Measurements from ENCODE around the gene DGCR8.
"Not testable (repeated sequence)": the region's sequence is repeated elsewhere in the genome, so short reads cannot be mapped to it uniquely, and the experiment has no call there.

The DGCR8 gene

DNA sequence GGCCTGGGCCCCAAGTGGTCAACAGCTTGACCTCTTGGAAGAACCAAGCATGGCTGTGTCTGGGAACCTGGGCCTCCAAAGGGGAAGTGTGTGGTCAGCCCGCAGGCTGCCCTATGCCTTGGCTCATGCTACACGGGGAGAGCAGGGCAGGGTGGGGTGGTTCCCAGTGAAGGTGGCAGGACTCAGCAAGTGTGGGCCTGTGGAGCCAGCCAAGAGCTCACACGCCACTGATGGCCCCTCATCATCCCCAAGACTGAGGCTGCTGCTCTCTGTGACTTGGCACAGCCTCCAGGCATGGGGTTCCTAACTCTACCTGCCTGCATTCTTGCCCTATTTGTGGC, 15.9 kb upstream of the DGCR8 start:
- in situ Hi-C loops (cut with MboI; ENCODE audit: low pct_unique_long_range_greater_than_20kb, low sequenced_read_pairs) = no loop called here

DNA sequence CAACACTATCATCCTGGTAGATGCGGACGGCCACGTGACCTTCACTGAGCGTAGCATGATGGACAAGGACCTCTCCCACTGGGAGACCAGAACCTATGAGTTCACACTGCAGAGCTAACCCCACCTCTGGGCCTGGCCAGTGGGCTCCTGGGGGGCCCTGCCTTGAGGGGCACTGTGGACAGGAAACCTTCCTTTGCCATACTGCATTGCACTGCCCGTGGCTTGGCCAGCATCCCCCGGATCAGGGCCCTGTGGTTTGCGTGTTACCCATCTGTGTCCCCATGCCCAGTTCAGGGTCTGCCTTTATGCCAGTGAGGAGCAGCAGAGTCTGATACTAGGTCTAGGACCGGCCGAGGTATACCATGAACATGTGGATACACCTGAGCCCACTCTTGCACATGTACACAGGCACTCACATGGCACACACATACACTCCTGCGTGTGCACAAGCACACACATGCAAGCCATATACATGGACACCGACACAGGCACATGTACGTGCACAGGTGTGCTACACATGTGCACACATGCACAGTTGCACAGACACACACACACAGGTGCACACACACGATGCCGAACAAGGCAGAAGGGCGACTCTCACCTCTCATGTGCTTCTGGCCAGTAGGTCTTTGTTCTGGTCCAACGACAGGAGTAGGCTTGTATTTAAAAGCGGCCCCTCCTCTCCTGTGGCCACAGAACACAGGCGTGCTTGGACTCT, 15.3 kb upstream of the DGCR8 start:
- in situ Hi-C loops (cut with MboI; ENCODE audit: low pct_unique_long_range_greater_than_20kb, low sequenced_read_pairs) = no loop called here
- no peak for DNase-seq

More for the DNA sequence above, 15.9 kb upstream of the DGCR8 start:
- DNase-seq = no peak

DNA sequence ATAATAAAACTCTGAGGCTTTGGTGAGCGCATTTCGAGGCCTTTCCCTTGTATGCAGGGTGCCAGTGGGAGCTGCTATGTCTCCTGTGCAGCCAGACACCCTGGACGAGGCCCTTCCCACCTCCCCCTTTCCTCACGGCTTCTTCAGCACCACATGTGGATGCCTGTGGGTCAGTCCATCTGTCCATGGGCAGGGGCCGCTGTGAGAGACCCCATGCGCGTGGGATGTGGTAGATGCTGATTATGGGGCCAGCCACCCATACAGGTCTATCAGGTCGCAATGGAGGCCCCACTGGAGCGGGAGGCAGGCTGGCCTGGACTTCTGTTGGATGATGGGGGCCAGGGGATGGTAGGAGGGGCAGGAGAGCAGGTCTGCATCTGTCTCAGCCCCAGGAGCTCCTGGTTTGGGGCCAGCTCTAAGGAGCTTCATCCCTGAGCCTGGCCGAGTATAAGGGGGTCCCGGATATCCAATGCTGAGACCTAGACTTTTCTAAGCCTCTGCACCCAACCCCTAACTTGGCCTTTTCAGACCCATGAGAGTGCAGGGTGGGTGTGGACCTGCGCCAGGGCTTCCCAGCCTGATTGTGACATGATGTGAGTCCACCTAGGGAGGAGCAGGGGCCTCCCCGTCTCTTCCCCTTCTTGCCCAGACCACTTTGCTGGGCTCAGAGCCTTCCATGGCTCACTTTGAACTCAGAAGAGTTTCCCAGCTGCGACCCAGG, 14.0 kb upstream of the DGCR8 start:
- in situ Hi-C loops (cut with MboI; ENCODE audit: low pct_unique_long_range_greater_than_20kb, low sequenced_read_pairs) = no loop called here
- no peak for DNase-seq

GRCh38 chr22:20066617-20067383, 13.2 kb upstream of the DGCR8 start:
- in situ Hi-C loops (cut with MboI; ENCODE audit: low pct_unique_long_range_greater_than_20kb, low sequenced_read_pairs) = no loop called here
- DNase-seq = no peak

DNA sequence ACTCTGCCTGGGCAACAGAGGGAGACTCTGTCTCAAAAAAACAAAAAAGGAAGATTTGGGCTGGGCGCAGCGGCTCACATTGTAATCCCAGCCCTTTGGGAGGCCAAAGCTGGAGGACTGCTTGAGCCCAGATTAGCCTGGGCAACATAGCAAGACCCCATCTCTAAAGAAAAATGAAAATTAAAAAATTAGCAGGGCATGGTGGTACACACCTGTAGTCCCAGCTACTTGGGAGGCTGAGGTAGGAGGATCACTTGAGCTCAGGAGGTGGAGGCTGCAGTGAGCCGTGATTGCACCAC, 12.7 kb upstream of the DGCR8 start:
- in situ Hi-C loops (cut with MboI; ENCODE audit: low pct_unique_long_range_greater_than_20kb, low sequenced_read_pairs); DNase-seq: not testable (repeated sequence)

- no peak for DNase-seq
- in situ Hi-C loops (cut with MboI; ENCODE audit: low pct_unique_long_range_greater_than_20kb, low sequenced_read_pairs) = no loop called here
Measured at GRCh38 chr22:20068640-20069039, 11.4 kb upstream of the DGCR8 start.

GRCh38 chr22:20069331-20070042, 10.6 kb upstream of the DGCR8 start:
- in situ Hi-C loops (cut with MboI; ENCODE audit: low pct_unique_long_range_greater_than_20kb, low sequenced_read_pairs) = no loop called here
- DNase-seq = no peak

- in situ Hi-C loops (cut with MboI; ENCODE audit: low pct_unique_long_range_greater_than_20kb, low sequenced_read_pairs) = no loop called here
- DNase-seq = no peak
Measured at GRCh38 chr22:20071524-20071972, 8.5 kb upstream of the DGCR8 start.

GRCh38 chr22:20076627-20077172, 3.3 kb upstream of the DGCR8 start:
- in situ Hi-C loops (cut with MboI; ENCODE audit: low pct_unique_long_range_greater_than_20kb, low sequenced_read_pairs) = no loop called here
- no peak for DNase-seq

DNA sequence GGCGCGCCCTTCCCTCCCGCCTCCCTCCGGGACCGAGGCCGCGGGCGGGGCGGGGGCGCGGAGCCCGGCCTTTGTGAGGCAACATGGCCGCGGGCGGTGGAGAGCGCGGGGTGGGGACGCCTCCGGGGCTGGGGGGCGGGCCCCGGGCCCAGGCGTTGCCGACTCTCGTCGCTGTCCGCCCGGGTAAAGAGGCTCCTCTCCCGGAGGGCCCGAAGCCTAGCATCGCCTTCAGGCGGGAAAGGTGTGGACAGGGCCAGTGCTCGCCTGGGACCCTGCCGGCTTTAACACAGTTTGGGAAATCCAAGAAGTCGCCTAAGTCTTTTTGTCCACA, 369 bp downstream of the DGCR8 start:
- DNase-seq = no peak
- in situ Hi-C loops (cut with MboI; ENCODE audit: low pct_unique_long_range_greater_than_20kb, low sequenced_read_pairs) = no loop called here

DNA sequence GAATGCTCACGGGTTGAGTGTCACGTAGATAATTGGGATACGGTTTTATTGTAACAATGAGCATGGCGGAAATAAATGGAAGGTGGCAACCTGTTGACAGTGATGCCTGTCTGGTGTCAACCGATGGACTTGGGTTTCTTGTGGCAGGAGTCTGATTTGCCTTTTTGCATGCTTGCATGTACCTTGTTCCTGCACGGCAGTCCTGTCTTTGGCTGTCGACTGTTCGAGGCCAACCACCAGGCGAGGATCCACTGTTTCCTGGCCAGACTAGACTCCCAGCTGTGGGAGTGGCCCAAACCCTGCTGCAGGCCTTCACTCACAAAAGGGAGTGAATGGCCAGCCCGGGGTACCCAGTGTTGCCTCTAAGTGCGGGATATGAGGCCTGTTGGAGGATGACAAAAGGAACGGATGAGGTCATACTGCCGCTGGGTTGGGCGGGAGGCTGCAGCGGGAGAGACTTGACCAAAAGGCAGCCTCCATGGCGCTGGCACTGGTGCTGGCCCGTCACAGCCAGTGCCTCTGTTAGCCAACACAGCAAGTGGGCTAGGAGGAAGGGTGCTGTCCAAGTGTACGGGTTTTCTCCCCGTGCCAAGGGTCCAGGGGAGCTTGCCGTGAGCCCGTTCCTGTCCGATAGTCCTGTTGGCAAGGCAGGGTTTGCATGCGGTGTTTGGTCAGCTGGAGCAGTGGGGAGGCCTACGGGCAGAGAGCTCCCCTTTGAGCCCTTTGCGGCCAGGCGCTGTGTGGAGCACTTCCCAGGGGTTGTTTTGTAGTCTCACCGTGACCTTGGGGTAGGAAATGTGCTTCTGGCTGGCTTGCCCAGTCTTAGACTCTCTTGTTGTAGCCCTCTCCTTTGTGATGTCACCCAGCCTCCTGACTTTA, 974 bp downstream of the DGCR8 start:
- in situ Hi-C loops (cut with MboI; ENCODE audit: low pct_unique_long_range_greater_than_20kb, low sequenced_read_pairs) = no loop called here
- DNase-seq = peak; percentile 32

DNA sequence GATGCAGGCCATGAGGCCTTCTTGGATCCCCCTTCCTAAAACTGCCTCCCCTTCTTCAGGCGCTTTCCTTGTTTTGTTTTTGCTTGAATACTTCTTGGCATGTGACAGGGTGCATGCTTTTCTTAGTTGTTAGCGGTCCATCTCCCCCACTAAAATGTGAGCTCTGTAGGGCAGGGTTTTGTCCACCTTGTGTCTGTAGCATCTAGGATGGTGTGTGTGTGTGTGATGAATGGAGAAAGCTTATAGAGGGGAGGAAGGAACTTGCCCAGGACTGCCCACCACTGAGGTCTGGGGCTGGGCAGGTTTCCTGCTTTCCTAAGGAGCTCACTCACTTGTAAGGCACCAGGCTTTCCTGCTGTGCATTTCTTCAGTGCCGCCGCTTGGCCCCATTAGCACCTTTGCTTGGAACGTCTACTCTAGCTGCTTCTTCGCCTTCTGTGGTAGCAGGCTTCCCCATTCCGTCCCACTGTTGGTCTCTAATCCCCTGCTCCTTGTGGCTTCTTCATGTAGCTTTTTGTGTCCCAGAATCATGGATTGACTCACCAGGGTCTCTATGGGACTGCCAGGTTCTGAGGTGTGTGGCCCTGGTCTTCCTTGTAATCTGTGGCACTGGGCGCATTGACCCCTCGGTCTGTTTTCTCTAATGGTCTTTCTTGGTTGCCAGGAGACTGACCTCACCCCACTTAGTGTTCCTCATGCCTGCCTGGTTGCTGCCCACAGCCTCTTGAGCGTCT, 3.3 kb downstream of the DGCR8 start:
- in situ Hi-C loops (cut with MboI; ENCODE audit: low pct_unique_long_range_greater_than_20kb, low sequenced_read_pairs) = no loop called here
- no peak for DNase-seq

GRCh38 chr22:20083891-20084546, 4.0 kb downstream of the DGCR8 start:
- DNase-seq = no peak
- in situ Hi-C loops (cut with MboI; ENCODE audit: low pct_unique_long_range_greater_than_20kb, low sequenced_read_pairs) = no loop called here

- DNase-seq = peak; percentile 35
- in situ Hi-C loops (cut with MboI; ENCODE audit: low pct_unique_long_range_greater_than_20kb, low sequenced_read_pairs) = no loop called here
Measured at GRCh38 chr22:20084547-20085413, 4.7 kb downstream of the DGCR8 start.

DNA sequence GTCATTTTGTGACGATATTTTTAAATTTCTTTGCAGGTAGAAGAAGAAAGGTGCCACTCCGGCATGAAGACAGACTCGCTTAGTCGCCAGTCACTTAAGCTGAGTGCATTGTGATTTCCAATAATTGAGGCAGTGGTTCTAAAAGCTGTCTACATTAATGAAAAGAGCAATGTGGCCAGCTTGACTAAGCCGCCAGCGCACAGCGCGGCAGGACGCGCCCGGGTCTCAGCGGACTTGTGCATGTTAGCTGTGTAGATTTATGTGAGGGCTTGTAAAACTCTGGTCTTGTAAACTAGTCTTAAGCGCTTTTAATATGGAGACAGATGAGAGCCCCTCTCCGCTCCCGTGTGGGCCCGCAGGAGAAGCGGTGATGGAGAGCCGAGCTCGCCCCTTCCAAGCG, 5.6 kb downstream of the DGCR8 start:
- in situ Hi-C loops (cut with MboI; ENCODE audit: low pct_unique_long_range_greater_than_20kb, low sequenced_read_pairs) = no loop called here
- DNase-seq = no peak

- in situ Hi-C loops (cut with MboI; ENCODE audit: low pct_unique_long_range_greater_than_20kb, low sequenced_read_pairs) = no loop called here
- no peak for DNase-seq
Measured at GRCh38 chr22:20086101-20086599, 6.1 kb downstream of the DGCR8 start.

- in situ Hi-C loops (cut with MboI; ENCODE audit: low pct_unique_long_range_greater_than_20kb, low sequenced_read_pairs) = no loop called here
- DNase-seq = no peak
Measured at GRCh38 chr22:20086763-20087162, 6.7 kb downstream of the DGCR8 start.

Data from KBM-7 (cell line).